Calu3 (cell line): Measurements from ENCODE around the gene ZFTA. TPM values are rescaled to one million over a fixed set of nuclear protein-coding genes. Genes with fewer than 3 reads are reported as not detected.

ENCODE experiments used
- BruUV-seq: library from RNA; stranded (reverse); fragments of 400-500 nt; replicated peaks from 2 replicates; lab custom pipeline; 2021; lab: Mats Ljungman, UMichigan
- CTCF ChIA-PET: fragments of 300-600 bp; sonication (Branson Sonifier 250); formaldehyde crosslinking; loops from one replicate; lab custom pipeline; 2022; ENCODE audit warnings: antibody characterized with exemption; lab: Charles Lee
- DNase-seq: peaks from one replicate; pipeline ENCODE4 v3.0.0; 2022
- H3K27ac Mint-ChIP-seq: one replicate; pipeline ENCODE4 v1.8.0; 2022; ENCODE audit warnings: mixed read lengths; ENCODE audit not compliant: unreplicated experiment
- H3K27me3 Mint-ChIP-seq: one replicate; pipeline ENCODE4 v1.8.0; 2022; ENCODE audit warnings: mixed read lengths; ENCODE audit not compliant: unreplicated experiment
- H3K36me3 Mint-ChIP-seq: one replicate; pipeline ENCODE4 v1.8.0; 2022; ENCODE audit warnings: mild to moderate bottlenecking, moderate library complexity, mixed read lengths; ENCODE audit not compliant: insufficient read depth, unreplicated experiment
- H3K4me1 Mint-ChIP-seq: one replicate; pipeline ENCODE4 v1.8.0; 2022; ENCODE audit warnings: mild to moderate bottlenecking, low read depth, mixed read lengths; ENCODE audit not compliant: unreplicated experiment
- H3K4me3 Mint-ChIP-seq: one replicate; pipeline ENCODE4 v1.8.0; 2022; ENCODE audit warnings: mild to moderate bottlenecking, low read depth, moderate library complexity, mixed read lengths; ENCODE audit not compliant: unreplicated experiment
- H3K9me3 Mint-ChIP-seq: one replicate; pipeline ENCODE4 v1.8.0; 2022; ENCODE audit warnings: low read depth, mixed read lengths; ENCODE audit not compliant: unreplicated experiment
- intact Hi-C: fragments of 100-400 bp; cut with micrococcal nuclease; formaldehyde crosslinking; loops from one replicate; pipeline ENCODE4 v1.10.0; 2022; ENCODE audit not compliant: unreplicated experiment
- total RNA-seq: library from RNA; stranded (reverse); gene quantifications from 2 replicates; pipeline ENCODE4 v1.2.3, GENCODE V29; 2022
- TF ChIP-seq, protein P1 (sequence below): fragments of 200-600 bp; IDR thresholded peaks from one replicate; pipeline ENCODE4 v1.8.0; 2022; ENCODE audit warnings: antibody characterized with exemption; ENCODE audit not compliant: unreplicated experiment

ZFTA gene
- total RNA-seq, 1 experiment from 2014 or later = 12.1 TPM

DNA sequence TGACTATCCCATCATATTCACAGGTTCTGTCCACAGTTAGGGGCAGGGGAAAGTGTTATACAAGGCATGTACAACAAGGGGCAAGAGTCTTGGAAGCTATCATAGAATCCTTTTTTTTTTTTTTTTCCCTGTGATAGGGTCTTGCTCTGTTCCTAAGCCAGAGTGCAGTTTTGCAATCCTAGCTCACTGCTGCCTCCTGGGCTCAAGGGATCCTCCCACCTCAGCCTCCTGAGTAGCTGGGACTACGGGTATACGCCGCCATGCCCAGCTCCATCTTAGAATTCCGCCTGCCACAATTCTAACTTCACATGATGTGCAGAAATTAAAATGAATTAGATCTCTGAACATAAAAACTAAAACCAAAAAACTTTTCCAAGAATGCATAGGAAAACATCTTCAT is 31.7 kb downstream of the ZFTA start:
- Mint-ChIP-seq H3K4me3 (no peak overlapping the region), H3K27me3 (no peaks in the 10 kb centered on the region), H3K36me3 (peaks cover 18% of the 10 kb centered on the region), H3K9me3 (no peaks in the 10 kb centered on the region), H3K27ac (no peak overlapping the region), H3K4me1 (peaks cover 9% of the 10 kb centered on the region)
- BruUV-seq = no TSS peak
- intact Hi-C loops = loop anchor here (5.0 kb wide), 2 partner anchors 55 to 95 kb away; partner anchors contain the start of gene RTN3
- TF ChIP-seq, protein P1, sequence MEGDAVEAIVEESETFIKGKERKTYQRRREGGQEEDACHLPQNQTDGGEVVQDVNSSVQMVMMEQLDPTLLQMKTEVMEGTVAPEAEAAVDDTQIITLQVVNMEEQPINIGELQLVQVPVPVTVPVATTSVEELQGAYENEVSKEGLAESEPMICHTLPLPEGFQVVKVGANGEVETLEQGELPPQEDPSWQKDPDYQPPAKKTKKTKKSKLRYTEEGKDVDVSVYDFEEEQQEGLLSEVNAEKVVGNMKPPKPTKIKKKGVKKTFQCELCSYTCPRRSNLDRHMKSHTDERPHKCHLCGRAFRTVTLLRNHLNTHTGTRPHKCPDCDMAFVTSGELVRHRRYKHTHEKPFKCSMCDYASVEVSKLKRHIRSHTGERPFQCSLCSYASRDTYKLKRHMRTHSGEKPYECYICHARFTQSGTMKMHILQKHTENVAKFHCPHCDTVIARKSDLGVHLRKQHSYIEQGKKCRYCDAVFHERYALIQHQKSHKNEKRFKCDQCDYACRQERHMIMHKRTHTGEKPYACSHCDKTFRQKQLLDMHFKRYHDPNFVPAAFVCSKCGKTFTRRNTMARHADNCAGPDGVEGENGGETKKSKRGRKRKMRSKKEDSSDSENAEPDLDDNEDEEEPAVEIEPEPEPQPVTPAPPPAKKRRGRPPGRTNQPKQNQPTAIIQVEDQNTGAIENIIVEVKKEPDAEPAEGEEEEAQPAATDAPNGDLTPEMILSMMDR = no peak
- CTCF ChIA-PET = interaction anchor here (0.7 kb wide), 1 partner anchor 42 kb away, joined by 3 read pairs; no protein-coding TSS in a partner anchor
- no peak for DNase-seq

- no peaks in the 10 kb centered on the region for H3K9me3 Mint-ChIP-seq
- peaks cover 19% of the 10 kb centered on the region for H3K36me3 Mint-ChIP-seq
- no peak for DNase-seq
- H3K27me3 Mint-ChIP-seq = no peaks in the 10 kb centered on the region
- H3K4me1 Mint-ChIP-seq = no peaks in the 10 kb centered on the region
- no TSS peak for BruUV-seq
- no peak overlapping the region for H3K27ac Mint-ChIP-seq
- intact Hi-C loops = no loop called here
- TF ChIP-seq, protein P1 = no peak
- CTCF ChIA-PET = no interaction called here
- no peak overlapping the region for H3K4me3 Mint-ChIP-seq
These were observed 39.2 kb downstream of the ZFTA start for GRCh38 chr11:63729326-63729725.

GRCh38 chr11:63720611-63721010 is 48.0 kb downstream of the ZFTA start:
- TF ChIP-seq, protein P1 = no peak
- Mint-ChIP-seq H3K4me3 (no peak overlapping the region), H3K36me3 (peaks cover 8% of the 10 kb centered on the region), H3K27ac (no peak overlapping the region), H3K9me3 (no peaks in the 10 kb centered on the region), H3K4me1 (no peaks in the 10 kb centered on the region), H3K27me3 (no peaks in the 10 kb centered on the region)
- BruUV-seq = no TSS peak
- intact Hi-C loops = no loop called here
- CTCF ChIA-PET = no interaction called here
- DNase-seq = no peak

- CTCF ChIA-PET = no interaction called here
- Mint-ChIP-seq H3K27ac (no peak overlapping the region), H3K4me3 (no peak overlapping the region)
These were observed 48.6 kb downstream of the ZFTA start for GRCh38 chr11:63719987-63720386.

More at GRCh38 chr11:63719987-63720386, 48.6 kb downstream of the ZFTA start:
- no peaks in the 10 kb centered on the region for H3K4me1 Mint-ChIP-seq
- no TSS peak for BruUV-seq
- no peaks in the 10 kb centered on the region for H3K9me3 Mint-ChIP-seq
- H3K27me3 Mint-ChIP-seq = no peaks in the 10 kb centered on the region
- H3K36me3 Mint-ChIP-seq = peaks cover 3% of the 10 kb centered on the region
- intact Hi-C loops = no loop called here
- TF ChIP-seq, protein P1 = no peak
- DNase-seq = no peak
